ENCODE results near the gene RPH3AL. TPM values are rescaled to one million over a fixed set of nuclear protein-coding genes. Genes with fewer than 3 reads are reported as not detected.

Gene RPH3AL
- total RNA-seq, 1 experiment from 2014 or later: 2.8 TPM

GRCh38 chr17:260944-261343 lies 91.7 kb downstream of the RPH3AL start:
- Histone ChIP-seq H3K27me3 (ENCODE audit: control insufficient read depth, insufficient read depth, low read length) (peaks cover 5% of the 10 kb centered on the region), H3K4me3 (ENCODE audit: insufficient read depth, low read depth, low read length) (no peak overlapping the region), H3K36me3 (replicated peaks; ENCODE audit: control insufficient read depth, insufficient read depth, low read length) (no peaks in the 10 kb centered on the region)
- DNase-seq: no peak

GRCh38 chr17:260031-260791 lies 92.4 kb downstream of the RPH3AL start:
- no peaks in the 10 kb centered on the region for H3K36me3 ChIP-seq (replicated peaks; ENCODE audit: control insufficient read depth, insufficient read depth, low read length)
- no peak overlapping the region for H3K4me3 ChIP-seq (ENCODE audit: insufficient read depth, low read depth, low read length)
- DNase-seq: peak; percentile 75
- peaks cover 5% of the 10 kb centered on the region for H3K27me3 ChIP-seq (ENCODE audit: control insufficient read depth, insufficient read depth, low read length)

- DNase-seq: peak; percentile 85
- peaks cover 5% of the 10 kb centered on the region for H3K27me3 ChIP-seq (ENCODE audit: control insufficient read depth, insufficient read depth, low read length)
- H3K36me3 ChIP-seq (replicated peaks; ENCODE audit: control insufficient read depth, insufficient read depth, low read length): no peaks in the 10 kb centered on the region
- H3K4me3 ChIP-seq (ENCODE audit: insufficient read depth, low read depth, low read length): no peak overlapping the region
Measured at GRCh38 chr17:259341-259976, 93.1 kb downstream of the RPH3AL start.

- Histone ChIP-seq H3K4me3 (ENCODE audit: insufficient read depth, low read depth, low read length) (no peak overlapping the region), H3K27me3 (ENCODE audit: control insufficient read depth, insufficient read depth, low read length) (peaks cover 5% of the 10 kb centered on the region), H3K36me3 (replicated peaks; ENCODE audit: control insufficient read depth, insufficient read depth, low read length) (no peaks in the 10 kb centered on the region)
- DNase-seq: no peak
Measured at GRCh38 chr17:258906-259305, 93.7 kb downstream of the RPH3AL start.

- DNase-seq: no peak
- Histone ChIP-seq H3K27me3 (ENCODE audit: control insufficient read depth, insufficient read depth, low read length) (peaks cover 5% of the 10 kb centered on the region), H3K4me3 (ENCODE audit: insufficient read depth, low read depth, low read length) (no peak overlapping the region), H3K36me3 (replicated peaks; ENCODE audit: control insufficient read depth, insufficient read depth, low read length) (no peaks in the 10 kb centered on the region)
Measured at GRCh38 chr17:258045-258734, 94.4 kb downstream of the RPH3AL start.

GRCh38 chr17:253091-253846 lies 99.3 kb downstream of the RPH3AL start:
- no peaks in the 10 kb centered on the region for H3K36me3 ChIP-seq (replicated peaks; ENCODE audit: control insufficient read depth, insufficient read depth, low read length)
- no peaks in the 10 kb centered on the region for H3K27me3 ChIP-seq (ENCODE audit: control insufficient read depth, insufficient read depth, low read length)
- no peak overlapping the region for H3K4me3 ChIP-seq (ENCODE audit: insufficient read depth, low read depth, low read length)
- DNase-seq: no peak

GRCh38 chr17:252456-252855 lies 100.2 kb downstream of the RPH3AL start:
- H3K27me3 ChIP-seq (ENCODE audit: control insufficient read depth, insufficient read depth, low read length): no peaks in the 10 kb centered on the region

GRCh38 chr17:251531-251930 lies 101.1 kb downstream of the RPH3AL start:
- Histone ChIP-seq H3K27me3 (ENCODE audit: control insufficient read depth, insufficient read depth, low read length) (no peaks in the 10 kb centered on the region), H3K36me3 (replicated peaks; ENCODE audit: control insufficient read depth, insufficient read depth, low read length) (no peaks in the 10 kb centered on the region), H3K4me3 (ENCODE audit: insufficient read depth, low read depth, low read length) (no peak overlapping the region)
- no peak for DNase-seq

More at GRCh38 chr17:252456-252855, 100.2 kb downstream of the RPH3AL start:
- no peak for DNase-seq
- Histone ChIP-seq H3K4me3 (ENCODE audit: insufficient read depth, low read depth, low read length) (no peak overlapping the region), H3K36me3 (replicated peaks; ENCODE audit: control insufficient read depth, insufficient read depth, low read length) (no peaks in the 10 kb centered on the region)

- Histone ChIP-seq H3K36me3 (replicated peaks; ENCODE audit: control insufficient read depth, insufficient read depth, low read length) (no peaks in the 10 kb centered on the region), H3K4me3 (ENCODE audit: insufficient read depth, low read depth, low read length) (no peak overlapping the region), H3K27me3 (ENCODE audit: control insufficient read depth, insufficient read depth, low read length) (no peaks in the 10 kb centered on the region)
- DNase-seq: no peak
Measured at GRCh38 chr17:250487-251300, 101.9 kb downstream of the RPH3AL start.

- no peak for DNase-seq
- no peak overlapping the region for H3K4me3 ChIP-seq (ENCODE audit: insufficient read depth, low read depth, low read length)
- no peaks in the 10 kb centered on the region for H3K27me3 ChIP-seq (ENCODE audit: control insufficient read depth, insufficient read depth, low read length)
- no peaks in the 10 kb centered on the region for H3K36me3 ChIP-seq (replicated peaks; ENCODE audit: control insufficient read depth, insufficient read depth, low read length)
Measured at GRCh38 chr17:249236-249993, 103.2 kb downstream of the RPH3AL start.

- Histone ChIP-seq H3K36me3 (replicated peaks; ENCODE audit: control insufficient read depth, insufficient read depth, low read length) (no peaks in the 10 kb centered on the region), H3K27me3 (ENCODE audit: control insufficient read depth, insufficient read depth, low read length) (no peaks in the 10 kb centered on the region), H3K4me3 (ENCODE audit: insufficient read depth, low read depth, low read length) (no peak overlapping the region)
- no peak for DNase-seq
Measured at GRCh38 chr17:248337-249235, 104.0 kb downstream of the RPH3AL start.

- no peak for DNase-seq
- H3K27me3 ChIP-seq (ENCODE audit: control insufficient read depth, insufficient read depth, low read length): no peaks in the 10 kb centered on the region
- no peak overlapping the region for H3K4me3 ChIP-seq (ENCODE audit: insufficient read depth, low read depth, low read length)
- no peaks in the 10 kb centered on the region for H3K36me3 ChIP-seq (replicated peaks; ENCODE audit: control insufficient read depth, insufficient read depth, low read length)
Measured at GRCh38 chr17:247767-248166, 104.8 kb downstream of the RPH3AL start.

Data from H7 (cell line).